Activated gamma-delta T cell (primary cell): ENCODE data around the gene SH3YL1.

Experiments used
- DNase-seq: peaks from one replicate; lab custom pipeline; 2025; lab: John Stamatoyannopoulos, UW

SH3YL1 gene

GRCh38 chr2:257842-258241 is 6.0 kb downstream of the SH3YL1 start:
- DNase-seq, result no peak

DNA sequence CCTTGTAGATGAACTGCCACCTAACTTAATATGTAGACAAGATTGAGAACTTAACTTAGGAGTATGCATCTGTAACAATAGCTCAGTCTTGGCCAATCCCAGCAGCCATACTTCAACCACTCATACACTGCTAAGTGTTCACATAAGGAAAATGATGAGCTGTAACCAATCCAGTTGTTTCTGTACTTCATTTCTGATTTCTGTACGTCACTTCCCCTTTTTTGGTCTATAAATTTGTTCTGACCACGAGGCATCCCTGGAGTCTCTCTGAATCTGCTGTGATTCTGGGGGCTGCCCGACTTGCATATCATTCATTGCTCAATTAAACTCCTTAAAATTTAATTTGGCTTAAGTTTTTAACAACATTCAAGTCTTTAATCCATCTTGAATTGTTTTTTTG is 6.4 kb downstream of the SH3YL1 start:
- no peak for DNase-seq

DNA sequence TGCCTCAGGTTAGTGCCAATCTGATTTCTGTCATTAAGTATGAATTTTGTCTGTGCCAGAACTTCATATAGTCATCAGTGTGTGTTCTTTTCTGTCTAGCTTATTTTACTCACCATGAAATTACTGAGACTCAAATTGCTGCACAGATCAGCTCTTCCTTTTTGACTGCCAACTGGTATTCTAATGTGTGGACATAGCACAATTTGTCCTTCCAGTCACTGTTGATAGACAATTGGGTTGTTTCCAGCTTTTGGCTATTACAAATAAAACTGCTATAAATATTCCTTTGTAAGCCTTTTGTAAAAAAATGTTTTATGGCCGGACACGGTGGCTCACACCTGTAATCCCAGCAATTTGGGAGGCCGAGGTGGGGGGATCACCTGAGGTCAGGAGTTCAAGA is 7.7 kb downstream of the SH3YL1 start:
- DNase-seq, result no peak

GRCh38 chr2:255195-255594 is 8.6 kb downstream of the SH3YL1 start:
- no peak for DNase-seq

GRCh38 chr2:254241-254640 is 9.6 kb downstream of the SH3YL1 start:
- DNase-seq, result no peak

- no peak for DNase-seq
These were observed 10.6 kb downstream of the SH3YL1 start for GRCh38 chr2:253202-253638.

GRCh38 chr2:252001-252602 is 11.7 kb downstream of the SH3YL1 start:
- DNase-seq, result no peak

GRCh38 chr2:249538-250042 is 14.2 kb downstream of the SH3YL1 start:
- DNase-seq, result no peak

DNA sequence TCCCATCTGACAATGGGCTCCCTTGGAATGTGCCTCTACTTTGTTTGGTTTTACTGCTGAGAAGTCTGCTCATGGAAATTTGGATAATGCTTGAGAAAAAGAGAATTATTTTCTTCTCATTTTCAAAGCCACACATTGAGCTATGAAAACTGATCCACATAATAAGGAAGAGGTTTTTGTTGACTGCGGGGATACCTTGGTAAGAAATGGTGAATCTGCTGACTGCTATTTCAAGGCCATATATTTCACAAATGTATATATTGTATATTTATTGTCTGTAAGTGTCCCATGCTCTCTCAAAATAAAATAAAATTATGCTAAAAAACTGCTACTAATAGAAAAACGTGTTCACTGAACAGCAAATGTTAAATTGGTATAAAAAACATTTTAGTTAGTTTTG is 15.1 kb downstream of the SH3YL1 start:
- DNase-seq, result no peak

- DNase-seq, result no peak
These were observed 17.2 kb downstream of the SH3YL1 start for GRCh38 chr2:246489-247144.

GRCh38 chr2:244547-244946 is 19.3 kb downstream of the SH3YL1 start:
- no peak for DNase-seq

DNA sequence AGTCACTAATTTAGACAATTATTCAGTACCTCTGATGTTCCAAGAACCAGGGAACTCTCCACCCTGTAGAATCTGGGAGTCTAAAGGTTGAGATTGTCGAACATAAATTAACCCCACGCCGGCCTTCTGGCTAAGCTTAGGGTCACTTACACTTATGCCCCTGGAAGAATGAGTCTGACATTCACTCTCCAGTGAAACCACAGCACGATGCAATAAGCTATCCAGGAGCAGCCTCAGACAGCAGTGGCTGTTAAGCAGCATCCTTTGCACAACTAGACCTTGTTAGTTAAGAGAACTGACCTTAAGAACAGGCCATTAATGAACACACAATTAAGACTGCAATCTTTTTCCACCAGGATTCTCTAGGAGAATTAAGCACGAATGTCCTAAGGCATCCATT is 25.0 kb downstream of the SH3YL1 start:
- no peak for DNase-seq

DNA sequence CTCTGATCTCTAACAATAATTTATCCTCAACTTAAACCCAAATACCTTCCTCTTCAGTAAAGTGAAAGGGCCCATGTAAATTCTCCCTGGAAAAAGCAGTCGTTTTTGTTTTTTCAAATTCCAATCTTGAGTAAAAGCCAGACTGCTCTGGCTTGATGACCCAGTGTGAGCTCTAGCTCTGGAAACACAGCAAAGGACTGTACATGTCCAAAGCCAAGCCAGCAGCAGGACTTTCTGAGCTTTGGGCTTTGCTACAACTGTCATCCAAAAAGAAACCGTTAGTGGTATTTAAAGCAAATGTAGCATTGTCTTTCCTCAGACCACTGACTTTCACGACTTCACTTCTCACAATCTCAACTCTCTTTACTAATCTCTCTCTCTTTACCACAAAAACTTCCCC is 25.4 kb downstream of the SH3YL1 start:
- no peak for DNase-seq

DNA sequence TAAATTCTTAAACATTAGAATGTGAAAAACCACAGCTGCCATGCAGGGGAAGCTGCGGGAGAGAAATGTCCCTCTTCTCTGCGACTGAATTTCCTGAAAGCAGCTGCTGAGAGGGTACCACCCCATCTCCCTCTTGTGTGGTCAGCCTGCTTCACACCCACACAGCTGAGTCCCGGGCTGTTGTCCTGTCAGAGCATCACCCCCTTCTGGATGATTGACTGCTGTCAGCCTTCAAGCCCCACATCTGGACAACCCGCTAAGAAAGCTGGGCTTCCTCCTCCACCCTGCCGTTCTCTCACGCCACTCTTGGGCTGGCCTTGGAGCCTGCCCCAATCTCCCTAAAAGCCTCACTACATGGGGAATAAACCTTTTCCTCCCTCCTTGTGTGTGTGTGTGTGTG is 26.0 kb downstream of the SH3YL1 start:
- no peak for DNase-seq

- no peak for DNase-seq
These were observed 26.8 kb downstream of the SH3YL1 start for GRCh38 chr2:236993-237539.

DNA sequence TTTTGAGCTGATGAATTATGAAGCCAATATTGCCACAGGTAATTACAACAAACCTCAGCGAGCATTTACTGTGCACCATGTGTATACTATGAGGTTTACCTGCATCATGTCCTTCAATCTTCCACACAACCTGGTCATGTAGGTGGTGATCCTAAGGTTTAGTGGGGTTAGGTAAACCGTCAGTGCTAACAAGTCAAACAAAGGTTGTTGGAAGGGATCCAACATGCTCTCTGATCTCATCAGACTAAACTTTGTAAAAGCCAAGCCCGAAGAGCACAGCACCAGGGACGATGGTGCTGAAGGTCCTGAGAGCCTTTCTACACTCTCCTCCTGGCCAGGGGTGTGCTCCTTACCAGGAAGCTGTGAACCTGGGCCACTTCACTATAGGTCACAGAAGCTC is 29.4 kb downstream of the SH3YL1 start:
- no peak for DNase-seq

GRCh38 chr2:233030-233429 is 30.8 kb downstream of the SH3YL1 start:
- no peak for DNase-seq

- DNase-seq, result no peak
These were observed 32.2 kb downstream of the SH3YL1 start for GRCh38 chr2:231521-232185.

DNA sequence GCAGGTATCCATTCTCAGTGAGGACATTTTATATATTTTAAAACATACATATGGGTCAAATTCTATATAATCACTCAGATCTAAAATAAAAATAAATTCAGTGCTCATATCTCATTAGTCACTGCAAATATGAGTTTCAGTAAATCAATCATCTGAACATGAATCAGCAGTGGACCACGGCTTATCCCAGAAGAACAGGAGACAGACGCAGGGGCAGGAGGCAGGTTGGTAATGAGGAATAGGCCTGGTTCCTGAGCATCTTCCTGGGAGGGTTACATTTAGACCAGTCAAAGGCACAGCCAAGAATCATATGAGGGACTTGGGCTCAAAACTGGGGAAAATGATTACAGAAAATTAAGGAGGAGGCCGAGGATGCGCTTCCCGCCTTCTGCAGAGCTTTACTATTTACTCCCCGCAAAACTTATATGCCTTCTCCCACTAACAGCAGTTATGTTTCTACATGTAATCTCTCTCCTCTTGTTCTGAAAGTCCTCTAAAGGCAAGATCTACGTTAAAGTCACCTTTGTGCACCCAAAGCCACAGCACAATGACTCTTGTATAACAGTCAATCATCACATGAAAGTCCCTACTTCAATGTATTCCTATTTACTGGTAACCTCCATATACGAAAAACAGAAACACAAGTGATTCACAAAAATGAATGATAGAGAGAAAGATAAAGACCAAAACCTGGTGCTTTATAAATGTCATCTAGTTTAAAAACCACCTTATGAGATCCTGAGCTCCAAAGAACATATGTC is 35.1 kb downstream of the SH3YL1 start:
- DNase-seq, result no peak

GRCh38 chr2:228115-228514 is 35.7 kb downstream of the SH3YL1 start:
- DNase-seq, result no peak

- no peak for DNase-seq
These were observed 39.7 kb downstream of the SH3YL1 start for GRCh38 chr2:223971-224760.
